CD4-positive, alpha-beta T cell treated with Interleukin-4 for 4 hours (primary cell): Measurements from ENCODE around the gene HSPA6.
A peak's percentile ranks its signal among the peaks of the same experiment; 100 is the strongest.
"Not testable (repeated sequence)": the region's sequence is repeated elsewhere in the genome, so short reads cannot be mapped to it uniquely, and the experiment has no call there.

ENCODE experiments used
- DNase-seq: peaks from one replicate; pipeline ENCODE4 v3.0.0-alpha.2; 2020

Gene HSPA6

DNA sequence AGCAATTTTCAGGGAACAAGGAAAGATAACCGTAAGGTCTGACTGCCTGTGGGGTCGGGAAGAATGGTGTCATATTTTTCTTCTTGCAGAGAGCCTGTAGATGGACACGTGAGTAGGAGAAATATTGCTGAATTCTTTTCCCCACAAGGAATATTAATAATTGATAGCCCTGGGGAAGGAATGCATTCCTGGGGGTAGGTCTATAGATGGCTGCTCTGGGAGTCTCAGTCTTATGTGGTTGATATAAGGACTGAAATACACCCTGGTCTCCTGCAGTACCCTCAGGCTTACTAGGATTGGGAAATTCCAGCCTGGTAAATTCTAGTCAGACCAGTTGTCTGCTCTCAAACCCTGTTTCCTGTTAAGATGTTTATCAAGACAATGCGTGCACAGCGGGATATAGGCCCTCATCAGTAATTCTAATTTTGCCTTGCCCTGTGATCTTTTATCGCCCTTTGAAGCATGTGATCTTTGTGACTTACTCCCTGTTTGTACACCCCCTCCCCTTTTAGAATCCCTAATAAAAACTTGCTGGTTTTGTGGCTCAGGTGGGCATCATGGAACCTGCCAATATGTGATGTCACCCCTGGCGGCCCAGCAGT lies 12.8 kb downstream of the HSPA6 start:
- DNase-seq: not testable (repeated sequence)

DNA sequence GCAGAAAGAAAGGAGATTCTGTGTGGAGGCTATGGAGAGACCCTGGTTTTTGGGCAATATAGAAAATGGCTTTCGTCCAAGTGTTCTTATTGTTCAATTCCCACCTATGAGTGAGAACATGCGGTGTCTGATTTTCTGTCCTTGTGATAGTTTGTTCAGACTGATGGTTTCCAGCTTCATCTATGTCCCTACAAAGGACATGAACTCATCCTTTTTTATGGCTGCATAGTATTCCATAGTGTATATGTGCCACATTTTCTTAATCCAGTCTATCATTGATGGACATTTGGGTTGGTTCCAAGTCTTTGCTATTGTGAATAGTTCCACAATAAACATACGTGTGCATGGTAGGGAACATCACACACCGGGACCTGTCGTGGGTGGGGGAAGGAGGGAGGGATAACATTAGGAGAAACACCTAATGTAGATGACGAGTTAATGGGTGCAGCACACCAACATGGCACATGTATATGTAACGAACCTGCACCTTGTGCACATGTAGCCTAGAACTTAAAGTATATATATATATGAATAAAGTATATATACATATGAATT lies 14.7 kb downstream of the HSPA6 start:
- not testable (repeated sequence) for DNase-seq

DNA sequence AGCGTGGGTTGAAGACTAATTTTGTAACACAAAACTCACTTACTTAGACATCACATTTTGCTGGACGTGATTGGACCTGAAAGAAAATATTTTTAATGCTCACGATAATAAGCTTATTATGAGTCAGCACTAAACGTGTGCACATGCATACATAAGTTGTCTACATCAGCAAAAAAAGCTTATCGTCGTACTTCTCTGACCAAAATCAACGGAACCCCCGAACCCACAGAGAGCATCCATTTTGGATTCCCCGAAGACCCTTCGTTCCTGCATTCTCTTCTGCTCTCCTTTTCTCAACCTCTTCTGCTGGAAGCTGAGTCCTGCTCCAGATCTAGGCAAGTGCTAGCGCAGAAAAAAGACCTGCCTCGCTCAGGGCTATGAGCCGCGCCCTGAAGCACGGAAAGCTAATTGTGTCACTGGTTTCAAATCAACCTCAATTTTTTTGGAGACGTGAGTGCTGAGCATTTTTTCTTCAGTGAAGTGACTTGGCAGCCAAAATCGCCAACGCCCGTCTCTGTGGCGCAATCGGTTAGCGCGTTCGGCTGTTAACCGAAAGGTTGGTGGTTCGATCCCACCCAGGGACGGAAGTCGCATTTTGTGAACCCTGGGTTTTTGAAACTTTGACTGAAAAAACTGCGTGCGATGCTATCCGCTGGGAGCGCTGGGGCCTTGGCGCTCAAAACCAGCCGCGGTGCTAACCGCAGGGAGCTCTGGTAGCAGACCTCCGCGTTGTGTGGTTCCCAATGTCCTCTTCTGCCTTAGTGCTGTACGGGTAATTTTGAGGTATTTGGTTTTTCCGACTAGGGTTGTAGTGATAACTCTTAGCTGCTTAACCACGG lies 15.6 kb downstream of the HSPA6 start:
- DNase-seq: peak; percentile 92

DNA sequence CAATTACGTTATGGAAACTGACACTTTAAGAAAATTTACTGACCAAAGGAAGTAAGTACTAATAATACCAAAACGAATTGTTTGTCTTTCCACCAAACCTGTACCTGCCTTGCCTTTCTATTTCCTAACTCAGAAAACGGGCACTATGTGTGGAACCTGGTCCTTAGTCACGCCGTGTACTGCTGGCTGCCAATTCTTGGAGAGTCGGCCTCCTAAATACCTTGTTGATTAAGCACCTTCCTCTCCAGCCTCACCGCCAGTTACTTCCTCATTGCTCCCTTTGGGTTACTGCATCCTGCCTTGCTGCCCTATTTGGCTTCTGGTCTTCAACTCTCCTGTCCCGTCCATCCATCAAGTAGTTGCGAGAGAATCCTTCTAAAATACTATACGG lies 16.2 kb downstream of the HSPA6 start:
- not testable (repeated sequence) for DNase-seq

DNA sequence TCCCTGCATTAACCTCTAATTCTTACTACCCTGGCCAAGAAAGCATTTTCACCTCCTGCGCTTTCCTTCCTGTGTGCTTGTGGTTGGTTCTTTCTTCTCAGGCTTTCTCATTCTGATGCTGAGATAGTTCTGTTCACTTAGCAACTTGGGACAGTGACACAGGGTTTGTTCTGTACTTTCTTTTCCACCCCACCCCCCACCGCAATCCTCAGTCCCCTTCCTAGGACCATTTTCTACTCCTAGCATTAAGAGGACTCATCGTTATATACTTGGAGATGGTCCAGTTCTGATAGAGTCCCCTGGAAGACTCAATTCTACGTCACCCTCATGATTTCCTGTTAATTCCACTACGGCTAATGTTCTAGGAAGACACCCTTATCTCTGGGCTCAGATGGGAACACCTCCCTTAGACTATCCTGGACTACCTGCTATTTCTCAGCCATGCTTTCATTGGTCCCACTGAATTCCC lies 17.8 kb downstream of the HSPA6 start:
- peak; percentile 82 for DNase-seq

DNA sequence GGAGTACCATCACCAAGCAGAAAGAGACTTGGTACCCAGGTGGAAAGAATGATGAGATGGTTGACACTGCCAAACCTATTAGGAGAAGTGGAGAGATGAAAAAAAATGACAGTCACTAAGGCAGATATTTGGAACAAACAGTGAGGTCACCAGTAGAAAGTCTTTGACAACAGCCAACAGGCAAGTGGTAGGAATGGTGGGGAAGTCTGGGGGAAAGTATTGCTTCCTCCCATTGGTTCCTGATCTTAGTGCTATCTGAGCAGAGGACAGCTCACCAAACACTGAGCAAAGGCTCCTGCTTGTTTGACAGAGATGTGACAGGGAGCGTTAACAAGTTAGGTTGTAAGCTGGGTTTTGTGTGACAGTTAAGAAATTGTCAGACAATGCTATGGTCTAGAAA lies 18.8 kb downstream of the HSPA6 start:
- DNase-seq: not testable (repeated sequence)

DNA sequence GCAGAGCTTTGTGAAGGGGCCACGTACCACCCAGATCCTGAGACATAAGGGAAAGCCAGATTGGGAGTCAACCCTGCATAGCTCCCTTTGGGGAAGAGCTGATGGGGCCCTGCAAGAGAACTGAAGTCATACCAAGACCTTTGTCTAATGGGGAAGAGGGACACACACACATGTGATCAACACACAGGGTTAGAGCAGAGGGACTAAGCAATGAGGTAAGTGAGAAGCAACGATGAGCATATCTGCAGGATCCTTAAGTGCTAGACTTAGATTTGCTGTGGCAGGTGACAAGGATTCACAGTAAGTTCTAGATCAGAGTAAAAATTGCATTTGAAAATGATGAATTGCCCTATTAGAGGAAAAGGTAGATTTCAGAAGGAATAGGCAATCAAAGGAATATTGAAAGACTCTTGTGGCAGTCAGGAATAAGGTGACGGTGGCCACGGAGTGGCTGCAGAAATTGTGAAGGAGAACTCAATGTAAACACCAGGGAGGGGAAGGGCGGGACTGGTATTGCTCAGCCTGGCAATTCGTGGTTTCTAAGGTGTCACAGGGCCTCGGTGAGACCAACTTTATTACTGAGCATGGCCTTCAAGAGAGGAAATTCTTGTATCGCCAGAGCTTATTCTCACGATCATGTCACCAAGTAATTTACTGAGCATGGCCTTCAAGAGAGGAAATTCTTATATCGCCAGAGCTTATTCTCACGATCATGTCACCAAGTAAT lies 20.8 kb downstream of the HSPA6 start:
- peak; percentile 55 for DNase-seq

DNA sequence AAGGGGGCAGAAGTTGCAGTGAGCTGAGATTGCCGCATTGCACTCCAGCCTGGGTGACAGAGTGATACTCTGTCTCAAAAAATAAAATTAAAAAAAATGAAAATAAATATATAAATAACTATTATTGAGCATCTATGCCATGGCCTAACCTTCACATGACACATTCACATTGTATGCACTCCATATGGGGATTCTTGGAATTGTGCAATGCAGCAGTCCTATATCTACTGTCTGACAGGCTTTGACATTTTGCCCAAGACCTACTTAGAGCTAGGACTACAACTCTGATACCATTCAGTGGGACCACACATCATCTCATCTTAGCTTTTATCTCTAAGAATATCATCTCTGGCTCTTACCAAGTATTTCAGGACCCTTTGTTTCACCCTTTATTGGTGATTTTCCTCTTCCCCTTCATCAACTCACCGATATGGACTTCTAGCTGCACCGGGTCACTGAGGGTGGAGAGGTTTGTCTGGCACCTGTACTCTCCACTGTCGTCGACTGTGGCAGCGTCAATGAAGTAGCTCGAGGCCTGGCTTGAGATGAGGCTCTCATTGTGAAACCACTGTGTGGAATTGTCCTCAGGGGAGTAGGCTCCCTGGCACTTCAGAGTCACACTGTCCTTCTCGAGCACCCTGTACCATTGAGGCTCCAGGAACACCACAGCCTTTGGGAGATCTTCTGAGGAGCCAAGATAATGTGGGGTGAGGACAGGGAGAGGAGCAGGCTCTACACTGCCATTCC lies 23.8 kb downstream of the HSPA6 start:
- not testable (repeated sequence) for DNase-seq

DNA sequence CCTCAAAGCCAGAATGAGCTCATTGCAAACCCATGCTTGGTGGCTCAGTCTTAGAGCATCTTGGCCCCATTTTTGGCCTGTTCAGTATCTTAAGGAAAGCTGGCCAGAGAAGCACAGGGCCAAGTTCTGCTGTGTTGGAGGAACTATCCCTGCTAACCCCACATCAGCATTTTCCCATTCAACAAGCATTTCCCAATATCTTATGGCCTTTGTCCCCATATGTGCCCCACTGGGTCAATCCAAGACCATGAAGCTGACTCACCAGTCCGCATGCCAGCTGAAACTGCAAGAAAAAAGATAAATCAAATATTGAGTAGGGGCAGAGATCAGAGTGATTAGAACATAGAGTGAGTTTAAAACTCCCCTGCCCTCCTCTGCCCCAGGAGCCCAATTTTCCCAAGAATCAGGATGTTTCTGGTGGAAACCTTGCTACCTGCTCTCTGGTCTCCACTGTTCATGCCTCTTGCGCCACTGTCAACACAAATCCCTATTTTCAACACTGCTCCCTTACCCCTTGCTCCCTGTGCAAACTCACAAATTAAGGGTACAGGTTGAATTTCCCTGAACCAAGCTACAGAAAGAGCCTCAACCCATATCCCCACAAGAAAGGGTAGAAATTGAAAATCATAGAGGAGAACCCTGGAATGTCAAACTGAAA lies 24.5 kb downstream of the HSPA6 start:
- not testable (repeated sequence) for DNase-seq

DNA sequence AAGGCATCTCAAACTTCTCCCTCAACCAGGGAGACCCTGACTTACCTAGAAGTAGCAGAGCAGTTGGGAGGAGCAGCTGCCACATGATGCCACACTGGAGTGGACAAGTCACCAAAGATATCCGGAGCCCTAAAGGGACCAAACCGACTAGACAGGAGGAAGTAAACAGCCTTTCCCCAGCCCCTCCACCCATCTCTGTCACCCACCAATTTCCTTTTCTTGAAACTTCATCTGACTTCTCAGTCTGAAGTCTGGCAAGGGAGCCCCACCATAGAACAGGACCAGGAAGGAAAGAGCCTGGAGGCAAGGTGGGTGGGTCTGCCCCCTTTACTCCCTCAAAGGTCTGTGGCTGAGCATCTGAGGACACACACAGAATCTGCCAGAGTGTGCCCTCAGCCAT lies 25.3 kb downstream of the HSPA6 start, which contains the start of gene FCGR3A:
FCGR3A (minus strand) TSS at position 167 of the 400 bp plus-strand sequence; CDS start at position 85, 82 bp downstream.
- DNase-seq: peak; percentile 38

DNA sequence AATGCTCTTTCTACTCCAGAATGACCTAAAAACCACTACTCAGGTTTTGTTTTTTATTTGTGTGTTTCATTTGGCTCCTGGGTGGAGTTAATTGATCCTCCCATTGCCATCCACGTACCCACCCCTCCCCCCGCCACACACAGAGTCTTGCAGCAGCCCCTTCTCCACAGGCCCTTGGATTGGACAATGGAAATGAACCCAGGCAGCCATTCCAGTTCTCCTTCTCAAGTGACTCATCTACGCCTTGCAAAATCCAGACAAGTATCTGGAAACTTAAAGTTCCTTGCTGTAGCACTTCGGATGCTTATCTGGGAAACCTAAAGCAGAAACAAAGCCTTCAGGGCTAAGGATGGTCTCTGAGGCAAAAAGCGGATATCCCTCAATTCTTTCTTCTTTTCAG lies 26.6 kb downstream of the HSPA6 start:
- DNase-seq: not testable (repeated sequence)

DNA sequence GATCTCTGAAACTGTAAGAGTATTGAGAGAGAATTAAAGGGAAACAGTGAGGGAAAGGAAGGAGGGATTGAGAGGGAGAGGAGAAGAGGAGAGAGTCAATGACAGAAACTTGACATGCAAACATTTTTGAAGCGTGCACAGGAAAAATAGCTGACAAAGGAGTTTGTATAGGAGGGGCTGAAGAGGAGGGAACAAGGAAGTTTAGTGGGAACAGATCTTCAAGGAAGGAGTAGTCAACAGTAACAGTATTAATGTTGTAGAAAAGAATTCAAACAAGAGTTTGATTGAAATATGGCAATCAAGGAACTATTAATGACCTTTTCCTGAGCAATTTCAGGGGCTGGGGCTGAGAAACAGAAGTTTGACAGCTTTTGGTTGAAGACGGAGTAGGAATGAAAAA lies 29.3 kb downstream of the HSPA6 start:
- DNase-seq: not testable (repeated sequence)

DNA sequence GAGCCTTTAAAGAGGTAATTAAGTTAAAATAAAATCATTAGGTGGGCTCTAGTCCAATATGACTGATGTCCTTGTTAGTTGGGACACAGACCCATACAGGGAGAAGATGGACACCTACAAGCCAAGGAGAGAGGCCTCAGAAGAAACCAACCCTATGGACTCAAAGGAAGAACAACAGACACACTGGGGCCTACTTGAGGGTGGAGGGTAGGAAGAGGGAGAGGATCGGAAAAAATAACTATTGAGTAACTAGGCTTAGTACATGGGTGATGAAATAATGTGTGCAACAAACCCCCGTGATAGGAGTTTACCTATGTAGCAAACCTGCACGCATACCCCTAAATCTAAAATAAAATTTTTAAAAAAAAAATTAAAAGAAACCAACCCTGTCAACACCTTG lies 30.0 kb downstream of the HSPA6 start:
- not testable (repeated sequence) for DNase-seq

DNA sequence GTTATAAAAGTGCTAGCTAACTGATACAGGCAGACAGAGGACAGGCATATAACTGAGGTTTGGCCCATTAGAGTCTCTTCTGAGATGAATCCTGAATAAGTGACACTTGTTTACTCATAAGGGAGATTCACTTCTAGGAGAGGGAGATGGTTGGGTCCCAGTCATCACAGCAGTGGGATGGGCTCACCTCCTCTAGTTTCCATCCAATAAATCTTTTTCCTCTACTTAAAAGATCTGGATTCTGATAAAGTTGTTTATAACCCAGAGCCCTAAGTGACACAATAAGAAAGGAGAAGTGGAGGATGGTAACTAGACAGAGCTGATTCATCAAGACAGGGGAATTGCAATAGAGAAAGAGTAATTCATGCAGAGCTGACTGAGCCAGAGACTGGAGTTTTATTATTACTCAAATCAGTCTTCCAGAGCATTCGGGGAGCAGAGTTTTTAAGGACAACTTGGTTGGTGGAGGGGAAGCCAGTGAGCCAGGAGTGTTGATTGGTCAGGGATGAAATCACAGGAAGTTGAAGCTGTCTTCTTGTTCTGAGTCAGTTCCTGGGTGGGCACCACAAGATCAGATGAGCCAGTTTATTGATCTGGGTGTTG lies 30.6 kb downstream of the HSPA6 start:
- peak; percentile 62 for DNase-seq

DNA sequence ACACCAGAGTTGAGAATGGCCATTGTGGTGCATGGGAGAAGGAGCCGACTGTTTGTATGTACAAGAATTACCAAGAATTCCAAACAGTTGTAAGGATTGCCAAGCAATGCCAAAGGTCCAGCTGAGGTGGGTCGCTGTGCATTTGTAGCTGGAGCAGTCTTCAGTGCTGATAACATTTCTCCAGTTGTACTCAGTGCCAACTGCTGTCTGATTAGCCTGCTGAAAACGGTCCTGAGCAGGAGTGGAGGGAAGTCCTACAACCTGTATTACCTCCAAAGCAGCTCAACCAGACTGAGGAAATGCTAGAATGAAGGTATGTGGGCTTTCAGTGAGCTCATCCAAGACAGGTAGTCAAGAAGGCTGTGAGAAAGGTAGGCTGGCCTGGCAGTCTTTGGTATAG lies 31.8 kb downstream of the HSPA6 start:
- not testable (repeated sequence) for DNase-seq

DNA sequence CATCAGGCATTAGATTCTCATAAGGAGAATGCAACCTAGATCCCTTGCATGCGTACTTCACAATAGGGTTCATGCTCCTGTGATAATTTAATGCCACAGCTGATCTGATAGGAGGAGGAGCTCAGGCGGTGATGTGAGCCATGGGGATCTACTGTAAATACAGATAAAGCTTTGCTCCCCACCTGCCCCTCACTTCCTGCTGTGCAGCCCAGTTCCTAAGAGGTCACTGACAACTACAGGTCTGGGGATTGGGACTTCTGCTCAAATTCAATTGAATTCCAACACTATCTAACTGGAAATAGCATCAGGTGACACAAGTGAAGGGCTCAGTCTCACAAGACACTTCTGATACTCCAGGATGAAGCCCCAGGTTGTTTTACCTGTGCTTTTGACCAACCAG lies 32.6 kb downstream of the HSPA6 start:
- not testable (repeated sequence) for DNase-seq

DNA sequence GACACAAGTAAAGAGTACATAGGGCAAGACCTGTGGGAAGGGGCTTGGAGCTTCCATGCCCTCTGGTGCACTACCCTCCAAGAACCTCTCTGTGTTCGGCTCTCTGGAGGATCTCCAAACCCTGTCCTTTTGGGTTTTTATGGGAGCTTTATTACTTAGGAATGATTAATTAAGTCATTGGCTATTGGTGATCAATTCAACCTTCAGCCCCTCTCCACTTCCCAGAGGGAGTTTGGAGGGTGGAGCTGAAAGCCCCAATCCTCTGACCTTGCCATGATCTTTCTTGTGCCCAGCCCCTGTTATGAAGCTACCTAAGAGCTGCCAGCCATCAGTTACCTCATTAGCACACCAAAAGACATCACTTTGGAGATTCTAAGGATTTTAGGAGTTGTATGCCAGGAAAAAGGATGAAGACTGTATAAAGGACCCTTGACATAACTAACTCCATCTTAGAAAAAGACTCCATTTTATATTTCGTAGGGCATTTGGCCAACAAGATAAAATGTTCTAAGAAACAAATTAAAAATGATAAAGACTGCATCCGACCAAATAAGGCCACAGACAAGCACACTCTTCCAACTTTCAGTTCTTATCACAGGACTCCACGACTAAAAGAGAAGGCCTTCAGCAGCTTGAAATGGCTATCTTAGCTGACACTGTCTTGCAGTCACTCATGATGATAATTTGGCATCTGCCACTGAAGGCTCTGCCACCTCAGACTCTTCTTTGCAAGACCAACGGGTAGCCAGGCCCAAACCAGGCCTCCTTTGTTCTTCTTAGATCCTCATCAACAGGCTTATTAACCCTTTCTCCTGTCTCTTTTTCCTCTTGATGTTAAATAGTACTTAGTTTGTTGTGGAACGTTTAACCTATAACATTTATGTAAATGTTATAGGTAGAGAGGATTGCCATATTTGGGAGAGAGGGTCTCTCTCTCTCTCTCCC lies 33.4 kb downstream of the HSPA6 start:
- DNase-seq: not testable (repeated sequence)

DNA sequence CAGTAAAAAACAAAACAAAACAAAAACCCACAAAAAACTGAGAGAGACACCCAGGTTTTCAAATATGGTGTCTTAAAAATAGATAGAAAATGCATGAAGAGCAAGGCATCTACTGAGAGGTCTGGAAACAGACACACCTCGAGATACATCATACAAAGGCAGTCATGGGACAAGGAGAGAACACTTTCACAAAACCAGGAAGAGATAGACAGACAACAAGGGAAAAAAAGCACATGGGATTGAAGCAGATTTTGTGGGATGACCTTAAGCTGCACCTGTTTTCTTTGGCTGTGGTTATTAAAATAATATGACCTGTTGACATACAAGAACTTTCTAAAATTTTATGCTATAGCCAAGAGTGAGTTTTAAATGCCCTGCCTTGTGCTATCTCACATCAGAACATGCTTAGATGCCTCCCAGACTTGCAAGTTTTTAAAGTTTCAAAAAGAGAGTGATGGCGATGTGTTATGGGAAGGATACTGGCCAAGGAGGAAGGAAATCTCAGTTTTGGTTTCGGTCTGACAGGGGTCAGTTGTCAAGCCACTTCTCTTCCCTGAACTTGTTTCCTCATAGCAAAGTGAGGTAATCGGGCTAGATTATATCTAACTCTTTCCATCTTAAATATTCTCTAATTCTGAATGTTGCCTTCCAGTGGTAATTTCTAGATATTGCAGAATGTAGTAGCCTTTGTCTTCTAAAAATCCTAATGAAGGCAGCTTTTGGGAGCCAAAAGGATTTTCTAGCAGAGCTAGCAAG lies 36.8 kb downstream of the HSPA6 start:
- DNase-seq: peak; percentile 40

DNA sequence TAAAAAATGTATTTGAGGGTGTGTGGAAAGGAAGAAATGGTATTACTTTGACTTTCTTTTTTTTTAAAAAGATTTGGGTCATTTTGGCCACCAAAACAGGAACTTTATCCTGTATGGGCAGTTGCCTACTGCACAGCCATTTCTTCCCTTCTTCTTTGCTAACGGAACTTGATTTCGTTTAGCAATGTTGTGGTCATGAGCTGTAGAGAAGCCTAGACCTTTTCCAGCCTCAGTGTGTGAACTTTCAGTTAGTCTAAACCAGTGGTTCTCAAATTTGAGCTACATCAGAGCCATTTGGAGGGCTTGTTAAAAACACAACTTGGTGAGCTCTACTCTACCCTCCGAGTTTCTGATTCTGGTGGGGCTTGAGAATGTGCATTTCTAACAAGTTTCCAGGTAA lies 38.1 kb downstream of the HSPA6 start:
- not testable (repeated sequence) for DNase-seq
